UCSD-AML1 (cell line): ENCODE results near the gene TMEM244.
"Not testable (repeated sequence)": the region's sequence is repeated elsewhere in the genome, so short reads cannot be mapped to it uniquely, and the experiment has no call there.

Source experiments
- DNase-seq: peaks from one replicate; lab custom pipeline; 2025; ENCODE audit not compliant: unreplicated experiment; lab: John Stamatoyannopoulos, UW

Gene TMEM244, protein sequence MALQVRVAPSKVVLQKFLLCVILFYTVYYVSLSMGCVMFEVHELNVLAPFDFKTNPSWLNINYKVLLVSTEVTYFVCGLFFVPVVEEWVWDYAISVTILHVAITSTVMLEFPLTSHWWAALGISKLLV

DNA sequence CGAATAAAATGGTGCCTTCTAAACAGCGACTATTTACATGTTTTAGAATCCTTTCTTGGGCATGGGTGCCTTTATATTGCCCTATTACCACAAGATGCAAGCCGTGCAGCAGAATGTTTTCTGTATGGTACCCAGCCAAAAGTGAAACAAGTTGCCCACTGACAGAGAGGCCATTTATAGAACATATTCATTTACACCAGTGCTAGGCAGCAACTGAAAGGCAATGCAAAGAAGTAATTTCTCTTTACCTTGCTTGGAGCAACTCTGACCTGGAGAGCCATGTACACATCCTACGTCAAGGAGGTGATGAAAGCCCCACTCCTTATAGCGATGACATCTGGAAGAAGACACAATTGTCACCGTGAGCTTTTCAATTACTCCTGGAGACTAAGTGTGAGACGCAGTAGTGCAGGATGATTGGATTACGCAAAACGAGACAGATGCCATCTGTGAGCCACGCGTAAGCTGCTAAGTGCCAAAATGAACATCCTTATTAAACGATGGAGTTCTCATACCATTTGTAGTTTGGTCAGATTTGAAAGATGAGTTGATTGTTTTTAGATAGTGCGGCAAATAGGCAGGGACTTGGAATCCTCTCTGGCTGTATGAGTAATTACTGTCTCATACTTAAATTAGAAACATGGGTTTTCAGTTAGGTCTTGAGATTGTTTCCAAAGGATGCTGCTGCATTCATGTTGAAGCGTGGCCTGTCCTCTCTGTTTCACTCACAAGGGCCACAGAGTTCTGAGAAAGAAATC is at the start of gene TMEM244:
Gene TMEM244 (minus strand): TSS at position 408 of the 758 bp plus-strand sequence. CDS start 127 bp downstream, at position 281.
- no peak for DNase-seq

DNA sequence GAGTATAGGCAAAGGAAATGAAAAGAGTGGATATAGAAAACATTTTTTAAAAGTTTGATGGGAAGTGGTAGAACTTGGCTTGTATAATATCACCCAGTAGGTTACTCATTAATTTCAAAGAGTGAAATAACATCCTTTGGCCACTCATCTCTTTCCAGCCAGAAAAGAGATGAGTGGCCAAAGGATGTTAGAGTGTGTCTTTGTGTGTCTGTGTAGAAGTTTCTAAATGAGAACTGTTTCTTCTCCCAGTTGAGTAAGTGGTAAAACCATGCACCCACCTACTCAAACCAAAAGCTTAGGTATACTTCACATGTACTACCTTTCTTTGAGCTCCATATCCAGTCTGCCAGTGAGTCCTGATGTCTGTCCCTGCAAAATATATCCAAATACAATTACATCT is 47.7 kb upstream of the TMEM244 start:
- no peak for DNase-seq

DNA sequence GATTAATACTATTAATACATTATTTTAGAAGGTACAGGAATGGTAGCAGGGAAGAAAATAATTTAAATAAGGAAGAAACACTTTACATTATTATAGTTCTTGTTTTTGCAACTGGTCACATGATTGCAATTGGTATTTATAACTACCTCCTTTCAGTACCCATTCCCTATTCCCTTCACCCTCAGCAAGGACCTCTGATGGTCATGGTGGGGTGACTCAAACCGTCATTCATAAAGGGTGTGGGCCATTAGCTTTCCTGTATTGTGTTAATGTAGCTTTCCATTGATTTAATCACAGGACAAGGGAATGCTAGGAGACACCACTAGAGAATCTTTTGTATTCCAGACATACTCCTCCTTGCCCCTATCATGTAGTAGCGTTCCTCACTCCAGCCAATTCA is 47.2 kb upstream of the TMEM244 start:
- DNase-seq = no peak

DNA sequence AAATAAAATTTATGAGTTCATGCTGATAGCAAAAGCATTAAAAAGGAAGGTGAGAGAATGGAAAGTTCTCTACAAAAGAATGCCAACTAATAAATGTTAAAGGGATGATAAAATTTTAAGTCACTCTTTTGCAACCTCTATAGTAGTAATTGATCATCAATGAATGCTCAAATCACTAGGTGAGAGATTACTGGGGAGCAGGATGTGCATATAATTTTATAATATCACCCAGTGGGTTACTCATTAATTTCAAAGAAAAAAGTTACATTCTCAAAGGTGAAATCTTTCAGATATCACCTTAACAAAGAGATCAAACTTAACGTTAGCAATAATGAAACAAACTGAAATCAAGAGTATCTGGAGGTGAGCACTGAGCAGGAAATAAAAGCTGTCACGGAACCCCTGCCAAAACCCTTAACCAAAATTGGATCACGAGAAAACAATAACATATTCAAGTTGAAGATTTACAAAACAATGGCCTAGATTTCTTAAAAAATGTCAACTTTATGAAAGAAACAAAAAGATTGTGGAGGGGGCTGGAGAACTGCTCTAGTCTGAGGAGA is 45.5 kb upstream of the TMEM244 start:
- no peak for DNase-seq

DNA sequence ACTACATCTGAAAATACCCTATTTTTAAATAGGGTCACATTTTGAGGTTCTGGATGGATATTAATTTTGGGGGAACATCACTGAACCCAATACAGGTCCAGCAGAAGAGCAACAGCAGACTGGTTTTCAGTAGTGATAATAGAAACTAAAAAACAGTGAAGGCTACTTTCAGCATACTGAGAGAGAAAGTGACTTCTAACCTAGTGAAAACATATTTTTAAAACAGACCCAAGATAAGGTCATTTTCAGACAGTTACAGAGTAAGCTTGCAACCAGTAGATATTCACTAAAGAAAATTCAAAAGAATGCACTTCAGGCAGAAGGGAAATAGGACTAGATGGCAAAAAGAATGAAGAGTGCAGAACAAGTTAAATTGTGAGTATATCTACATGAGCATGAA is 42.0 kb upstream of the TMEM244 start:
- no peak for DNase-seq

DNA sequence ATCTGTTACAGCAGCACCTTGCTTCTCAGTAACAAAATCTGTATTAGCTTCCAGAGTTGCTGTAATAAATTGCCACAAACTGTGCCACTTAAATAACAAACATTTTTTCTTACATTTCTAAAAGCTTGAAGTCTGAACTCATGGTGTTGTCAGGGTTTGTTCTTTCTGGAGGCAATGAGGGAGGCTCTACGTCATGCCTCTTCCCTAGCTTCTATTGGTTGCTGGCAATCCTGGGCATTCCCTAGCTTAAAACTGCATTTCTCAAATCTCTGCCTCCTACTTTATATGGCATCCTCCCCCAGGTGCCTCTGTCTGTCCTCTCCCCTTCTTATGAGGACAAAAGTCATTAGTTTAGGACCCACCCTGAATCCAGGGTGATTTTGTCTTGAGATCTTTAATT is 41.6 kb upstream of the TMEM244 start:
- DNase-seq = no peak

DNA sequence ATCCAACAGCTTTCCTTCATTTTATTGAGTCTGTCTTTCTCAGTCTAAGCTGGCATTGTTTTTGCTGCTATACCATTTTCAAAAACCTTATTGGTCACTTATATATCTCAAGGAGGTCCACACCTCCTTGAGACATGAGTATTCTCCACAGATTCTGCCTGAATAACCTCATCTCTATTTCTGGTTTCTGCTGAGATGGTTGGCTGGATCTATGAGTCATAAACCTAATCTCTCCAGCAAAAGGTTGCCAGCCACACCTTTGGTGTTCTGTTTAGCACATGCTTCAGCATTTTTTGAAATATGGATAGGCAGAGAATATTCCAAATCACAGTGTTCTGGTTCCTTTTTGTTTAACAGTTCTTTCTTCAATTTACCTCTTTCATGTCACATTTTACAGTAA is 40.8 kb upstream of the TMEM244 start:
- DNase-seq = no peak

DNA sequence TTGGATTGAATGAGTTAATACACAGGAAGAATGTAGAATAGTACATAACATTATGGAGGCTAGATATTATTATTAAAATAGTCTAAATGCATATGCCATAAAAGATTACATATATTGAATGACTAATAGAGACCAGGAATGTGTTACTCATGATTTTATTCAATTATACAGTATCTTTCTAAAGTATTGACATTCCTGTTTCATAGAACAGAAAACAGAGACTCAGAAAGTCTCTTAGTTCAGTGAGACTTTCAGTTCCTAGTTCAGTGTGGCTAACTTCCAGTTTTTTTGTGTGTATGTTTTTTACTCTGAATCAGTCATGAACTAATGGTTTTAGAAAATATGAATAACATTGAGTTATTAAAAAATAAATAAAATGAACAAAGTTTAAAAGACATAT is 34.6 kb upstream of the TMEM244 start:
- no peak for DNase-seq

DNA sequence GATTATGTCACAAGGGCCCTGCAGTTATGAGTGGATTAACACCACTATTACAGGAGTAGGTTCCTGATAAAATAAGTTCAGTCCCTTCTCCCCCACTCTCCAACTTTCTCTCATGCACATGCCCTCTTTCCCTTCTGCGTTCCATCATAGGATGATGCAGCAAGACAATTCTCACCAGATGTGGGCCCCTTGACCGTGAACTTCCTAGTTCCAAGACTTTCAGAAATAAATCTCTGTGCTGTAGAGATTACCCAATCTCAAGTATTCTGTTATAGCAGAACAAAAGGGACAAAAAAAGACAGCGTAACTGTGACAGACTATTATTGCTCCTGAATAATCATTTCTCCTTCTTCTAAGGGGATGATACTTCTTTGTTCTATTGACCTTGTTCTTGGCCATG is 33.8 kb upstream of the TMEM244 start:
- no peak for DNase-seq

DNA sequence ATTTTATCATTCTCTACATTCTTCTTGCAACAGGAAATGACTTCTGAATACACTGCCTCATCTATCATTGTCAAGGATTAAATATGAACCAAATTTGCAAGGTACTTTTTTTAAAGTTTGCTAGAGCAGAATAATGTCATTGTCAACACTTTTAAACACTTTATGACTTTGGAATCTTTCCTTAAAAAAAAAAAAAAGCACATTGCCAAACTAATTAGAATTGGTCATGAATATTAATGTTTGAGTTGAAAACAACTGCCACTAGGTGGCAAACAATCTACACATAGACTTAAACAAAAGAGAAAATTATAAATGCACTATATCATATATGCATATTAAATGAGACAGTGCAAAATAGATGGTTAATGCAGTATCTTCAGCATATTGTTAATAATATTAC is 32.5 kb upstream of the TMEM244 start:
- no peak for DNase-seq

DNA sequence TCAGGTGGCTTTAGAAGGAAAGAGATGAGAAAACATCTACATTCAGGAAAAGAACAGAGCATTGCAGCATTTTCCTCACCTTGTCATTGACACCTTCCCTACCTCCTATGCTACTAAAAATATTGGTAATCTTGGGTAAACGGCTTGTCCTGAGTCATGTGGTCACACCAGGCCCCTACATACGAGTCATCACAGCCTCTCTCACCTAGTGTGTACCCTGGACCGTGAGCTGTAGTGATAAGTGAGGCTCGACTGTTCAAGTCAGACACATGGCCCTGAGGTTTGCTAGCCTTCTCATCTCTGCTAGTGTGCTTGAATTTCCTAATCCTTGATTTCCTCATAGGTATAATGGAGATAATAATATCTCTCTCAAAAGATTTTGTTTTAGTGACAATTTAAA is 29.6 kb upstream of the TMEM244 start:
- no peak for DNase-seq

DNA sequence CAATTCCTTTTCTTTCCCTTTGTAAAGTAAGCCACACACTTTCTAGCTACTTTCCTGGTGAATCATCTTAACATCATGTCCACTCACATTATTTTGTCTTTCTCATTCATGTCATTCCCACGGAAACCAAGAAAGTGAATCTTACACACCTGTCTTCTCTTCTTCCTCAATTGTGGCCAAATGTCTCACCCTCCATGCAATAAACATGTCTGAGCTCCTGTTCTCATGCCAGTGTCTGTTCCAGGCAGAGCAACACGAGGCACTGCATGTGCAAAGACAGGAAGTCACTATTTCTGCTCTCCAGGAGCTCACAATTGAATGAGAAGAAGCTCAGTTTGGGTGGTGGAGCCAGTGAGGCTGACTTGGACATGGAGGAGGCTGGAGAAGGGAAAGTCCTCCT is 29.0 kb upstream of the TMEM244 start:
- DNase-seq = no peak

DNA sequence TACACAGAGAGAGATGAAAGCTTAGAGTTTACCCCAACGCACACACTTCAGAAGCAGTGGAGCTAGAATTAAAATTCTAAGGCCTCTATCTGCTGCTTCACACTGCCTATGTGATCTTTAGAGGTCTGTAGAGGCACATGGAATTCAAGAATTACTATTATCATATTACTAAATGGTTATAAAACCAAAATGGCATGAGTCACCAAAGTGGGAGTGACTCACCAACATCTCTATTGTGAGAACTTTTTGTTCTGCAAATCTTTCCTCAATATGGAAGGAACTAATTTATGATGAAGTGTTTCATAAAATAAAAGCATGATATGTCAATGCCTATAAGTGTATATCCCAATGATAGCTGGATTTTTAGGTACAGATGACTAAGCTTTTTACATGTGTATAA is 28.5 kb upstream of the TMEM244 start:
- DNase-seq = no peak

DNA sequence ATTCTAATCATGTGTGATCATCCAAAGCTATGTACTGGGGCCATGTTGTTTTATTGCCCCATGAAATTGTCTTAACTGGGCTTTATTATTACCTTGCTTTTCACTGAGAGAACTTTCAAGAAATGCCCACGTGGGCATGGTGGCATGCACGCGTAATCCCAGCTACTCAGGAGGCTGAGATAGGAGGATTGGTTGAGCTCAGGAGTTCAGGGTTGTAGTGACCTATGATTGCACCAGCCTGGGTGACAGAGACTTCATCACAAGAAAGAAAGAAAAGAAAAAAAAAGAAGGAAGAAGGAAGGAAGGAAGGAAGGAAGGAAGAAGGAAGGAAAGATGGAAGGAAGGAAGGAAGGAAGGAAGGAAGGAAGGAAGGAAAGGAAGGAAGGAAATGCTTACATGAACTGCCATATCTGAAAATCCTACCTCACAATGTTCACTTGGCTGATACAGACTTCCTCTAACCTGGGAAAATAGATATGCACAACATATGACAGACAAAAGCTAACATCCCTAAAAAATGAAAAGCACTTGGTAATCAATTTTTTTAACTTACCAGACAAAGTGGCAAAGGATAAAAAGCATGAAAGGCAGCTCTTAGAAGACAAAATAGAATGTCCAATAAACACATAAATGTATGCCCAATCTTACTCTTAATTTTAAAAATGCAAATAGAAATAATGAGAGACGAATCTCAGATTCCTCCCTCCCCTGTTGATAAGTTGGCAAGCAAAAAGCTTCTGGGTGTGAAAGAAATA is 25.5 kb upstream of the TMEM244 start:
- no peak for DNase-seq

DNA sequence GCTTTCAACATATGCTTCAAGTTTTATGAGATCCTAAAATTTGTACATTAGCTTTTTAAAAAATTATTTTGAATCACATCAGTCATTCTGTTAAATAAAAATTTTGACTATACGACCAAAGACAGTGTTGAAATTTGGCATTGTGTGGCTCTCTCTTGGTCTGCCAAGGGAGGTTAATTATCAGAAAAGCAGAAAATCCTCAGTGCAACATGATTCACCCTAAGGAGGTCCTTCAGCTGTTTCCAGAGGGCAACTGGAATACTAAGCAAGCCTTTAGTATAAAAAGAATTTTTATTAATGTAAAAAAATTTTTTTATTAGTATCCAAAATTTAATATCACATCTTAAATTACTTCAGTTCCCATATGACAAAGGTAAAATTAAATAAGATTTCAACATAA is 23.1 kb upstream of the TMEM244 start:
- DNase-seq = no peak

DNA sequence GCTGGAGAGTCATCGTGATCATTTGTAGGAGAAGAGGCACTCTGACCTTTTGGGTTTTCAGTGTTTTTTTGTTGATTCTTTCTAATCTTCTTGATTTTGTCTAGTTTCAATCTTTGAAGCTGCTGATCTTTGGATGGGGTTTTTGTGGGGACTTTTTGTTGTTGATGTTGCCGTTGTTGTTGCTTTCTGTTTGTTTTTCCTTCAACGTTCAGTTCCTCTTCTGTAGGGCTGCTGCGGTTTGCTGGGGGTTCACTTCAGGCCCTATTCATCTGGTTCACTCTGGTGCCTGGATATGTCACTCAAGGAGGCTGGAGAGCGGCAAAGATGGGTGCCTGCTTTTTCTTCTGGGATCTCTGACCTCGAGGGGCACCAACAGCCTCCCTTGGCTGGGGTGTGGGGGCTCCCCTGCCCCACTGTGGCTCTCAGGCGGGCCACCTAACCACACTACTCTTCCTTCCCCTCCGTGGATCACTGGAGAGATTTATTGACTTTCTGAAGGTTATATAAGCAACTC is 21.5 kb upstream of the TMEM244 start:
- DNase-seq = no peak

DNA sequence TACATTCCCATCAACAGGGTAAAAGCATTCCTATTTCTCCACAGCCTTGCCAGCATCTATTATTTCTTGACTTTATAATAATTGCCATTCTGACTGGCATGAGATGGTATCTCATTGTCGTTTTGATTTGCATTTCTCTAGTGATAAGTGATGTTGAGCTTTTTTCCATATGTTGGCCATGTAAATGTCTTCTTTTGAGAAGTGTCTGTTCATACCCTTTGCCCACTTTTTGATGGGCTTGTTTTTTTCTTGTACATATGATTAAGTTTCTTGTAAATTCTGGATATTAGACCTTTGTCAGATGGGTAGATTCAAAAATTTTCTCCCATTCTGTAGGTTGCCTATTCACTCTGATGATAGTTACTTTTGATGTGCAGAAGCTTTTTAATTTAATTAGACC is 16.8 kb upstream of the TMEM244 start:
- not testable (repeated sequence) for DNase-seq

DNA sequence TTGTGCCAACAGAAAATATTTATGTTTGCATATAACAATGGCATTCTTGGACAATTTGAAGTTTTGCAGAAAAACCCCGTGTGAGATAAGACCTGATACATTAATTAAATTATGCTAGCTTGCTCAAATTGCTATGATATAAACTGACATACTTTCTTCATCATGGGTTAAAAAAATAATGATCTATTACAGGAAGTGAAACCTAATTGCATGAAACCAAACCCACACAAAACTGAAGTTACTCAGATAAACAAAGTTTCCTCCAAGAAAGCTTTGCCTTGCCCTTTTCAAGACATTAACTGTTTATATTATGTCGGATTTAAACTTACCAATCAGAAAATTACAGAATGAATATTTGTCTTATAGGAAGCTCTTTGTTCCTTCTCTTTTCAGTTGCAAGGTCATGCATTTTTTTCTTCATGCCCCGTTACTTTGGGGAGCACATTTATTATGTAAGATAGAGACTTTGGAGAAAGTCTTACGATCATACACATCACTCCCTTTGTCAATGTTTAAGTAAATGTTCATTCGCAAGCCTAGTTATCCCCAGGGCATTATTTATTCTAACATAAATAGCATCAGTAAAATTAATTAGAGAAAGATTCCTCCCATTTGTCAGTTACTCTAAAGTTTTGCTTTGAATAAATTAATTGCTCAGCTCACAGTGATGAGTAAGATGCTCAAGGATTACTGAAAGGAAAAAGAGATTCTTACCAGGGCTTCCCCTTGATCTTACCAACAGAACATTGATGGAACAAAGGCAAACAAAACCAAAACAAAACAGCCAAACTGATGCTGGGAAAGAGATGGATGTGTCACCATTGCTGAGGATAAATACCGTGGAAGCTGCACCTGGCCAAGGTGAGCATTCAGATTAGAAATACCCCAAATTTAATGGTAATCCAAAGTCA is 14.8 kb upstream of the TMEM244 start:
- DNase-seq = no peak

DNA sequence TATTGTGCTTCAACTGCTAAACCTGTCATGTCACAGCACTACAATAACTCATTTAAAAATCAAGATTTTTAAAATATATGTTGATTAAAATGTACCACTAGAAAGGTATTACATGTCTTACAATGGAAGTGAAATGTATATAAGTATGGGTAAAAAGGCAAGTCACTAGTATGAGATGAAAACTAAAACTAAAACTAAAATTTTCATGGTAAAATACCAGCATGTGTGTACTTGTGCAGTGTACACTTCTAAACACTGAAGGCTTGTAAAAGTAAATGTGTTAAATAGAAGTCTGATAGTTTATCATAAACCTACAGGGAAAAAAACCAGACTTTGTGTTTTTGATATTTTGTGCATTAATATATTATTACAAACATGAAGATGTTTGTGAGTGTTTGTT is 13.7 kb upstream of the TMEM244 start:
- DNase-seq = no peak

DNA sequence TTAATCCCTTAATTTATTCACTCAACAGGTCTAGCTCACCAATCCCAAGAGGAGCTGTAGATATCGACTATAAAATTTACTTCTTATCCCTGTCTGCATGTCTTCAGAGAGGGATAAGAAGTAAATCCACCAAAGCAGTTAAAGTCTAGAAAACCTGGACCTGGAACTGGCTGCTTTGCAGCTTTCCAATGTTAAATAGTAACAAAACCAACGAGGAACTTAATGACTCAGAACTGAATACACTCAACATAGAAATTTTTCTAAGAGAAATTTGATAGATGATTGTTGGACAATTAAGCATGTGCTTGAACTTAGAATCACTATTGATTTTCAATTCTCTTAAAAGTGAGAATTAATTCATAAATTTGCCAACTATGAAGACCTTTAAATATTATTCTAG is 11.5 kb upstream of the TMEM244 start:
- no peak for DNase-seq

DNA sequence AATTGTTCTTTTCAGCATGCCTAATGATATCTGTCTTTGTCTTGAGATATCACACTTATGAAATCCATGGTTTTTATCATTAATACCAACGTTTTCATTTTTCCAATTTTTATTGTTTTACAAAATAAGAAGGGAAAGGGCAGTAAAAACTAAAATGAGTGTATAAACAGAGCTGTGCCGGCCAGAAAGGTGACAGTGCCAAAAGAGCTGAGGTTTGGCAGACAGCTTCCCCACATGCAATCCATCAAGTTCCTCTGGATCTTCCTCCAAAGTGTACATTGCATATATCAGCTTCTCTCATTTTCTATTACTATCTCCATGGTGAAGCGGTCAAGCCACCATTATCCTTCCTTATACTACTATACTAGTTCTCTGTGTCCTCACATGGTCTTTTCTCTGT is 10.1 kb upstream of the TMEM244 start:
- no peak for DNase-seq
